ENCODE measurements around the gene OR2V1.

OR2V1 gene

GRCh38 chr5:181164076-181164952 lies 33.3 kb upstream of the OR2V1 start:
- TF ChIP-seq, protein P1, sequence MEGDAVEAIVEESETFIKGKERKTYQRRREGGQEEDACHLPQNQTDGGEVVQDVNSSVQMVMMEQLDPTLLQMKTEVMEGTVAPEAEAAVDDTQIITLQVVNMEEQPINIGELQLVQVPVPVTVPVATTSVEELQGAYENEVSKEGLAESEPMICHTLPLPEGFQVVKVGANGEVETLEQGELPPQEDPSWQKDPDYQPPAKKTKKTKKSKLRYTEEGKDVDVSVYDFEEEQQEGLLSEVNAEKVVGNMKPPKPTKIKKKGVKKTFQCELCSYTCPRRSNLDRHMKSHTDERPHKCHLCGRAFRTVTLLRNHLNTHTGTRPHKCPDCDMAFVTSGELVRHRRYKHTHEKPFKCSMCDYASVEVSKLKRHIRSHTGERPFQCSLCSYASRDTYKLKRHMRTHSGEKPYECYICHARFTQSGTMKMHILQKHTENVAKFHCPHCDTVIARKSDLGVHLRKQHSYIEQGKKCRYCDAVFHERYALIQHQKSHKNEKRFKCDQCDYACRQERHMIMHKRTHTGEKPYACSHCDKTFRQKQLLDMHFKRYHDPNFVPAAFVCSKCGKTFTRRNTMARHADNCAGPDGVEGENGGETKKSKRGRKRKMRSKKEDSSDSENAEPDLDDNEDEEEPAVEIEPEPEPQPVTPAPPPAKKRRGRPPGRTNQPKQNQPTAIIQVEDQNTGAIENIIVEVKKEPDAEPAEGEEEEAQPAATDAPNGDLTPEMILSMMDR (IDR thresholded peaks at IDR 0.05; ENCODE audit: low read length, missing control alignments): no peak
- no peak overlapping the region for H3K4me3 ChIP-seq (replicated peaks; ENCODE audit: low read depth, low read length)
- no peak for DNase-seq (ENCODE audit: low read depth)

DNA sequence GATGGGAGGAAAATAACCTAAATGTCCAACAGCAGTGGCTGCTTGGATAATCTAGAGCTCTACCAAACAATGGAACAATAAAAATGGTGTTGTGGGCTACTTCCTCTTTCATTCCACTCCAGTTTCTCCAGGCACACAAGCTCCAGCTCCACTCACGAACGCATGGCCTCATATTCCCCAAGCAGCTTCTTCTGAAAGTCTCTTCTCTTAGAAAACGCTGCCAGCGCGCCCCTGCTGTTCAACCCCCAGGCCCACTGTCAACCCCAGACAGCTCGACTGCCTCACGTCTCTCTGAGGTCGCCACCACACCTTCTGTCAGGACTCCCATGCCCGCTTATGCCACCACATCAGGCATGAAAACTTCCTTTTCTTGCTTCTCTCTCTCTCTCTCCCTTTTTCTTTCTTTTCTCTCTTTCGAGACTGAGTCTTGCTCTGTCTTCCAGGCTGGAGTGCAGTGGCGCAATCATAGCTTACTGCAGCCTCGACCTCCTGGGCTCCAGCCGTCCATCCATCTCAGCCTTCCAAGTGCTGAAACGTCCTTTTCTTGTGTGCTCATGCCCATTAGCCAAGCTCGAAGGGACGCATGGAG lies 32.6 kb upstream of the OR2V1 start:
- H3K4me3 ChIP-seq (replicated peaks; ENCODE audit: low read depth, low read length): no peak overlapping the region
- no peak for DNase-seq (ENCODE audit: low read depth)
- TF ChIP-seq, protein P1 (IDR thresholded peaks at IDR 0.05; ENCODE audit: low read length, missing control alignments): no peak

DNA sequence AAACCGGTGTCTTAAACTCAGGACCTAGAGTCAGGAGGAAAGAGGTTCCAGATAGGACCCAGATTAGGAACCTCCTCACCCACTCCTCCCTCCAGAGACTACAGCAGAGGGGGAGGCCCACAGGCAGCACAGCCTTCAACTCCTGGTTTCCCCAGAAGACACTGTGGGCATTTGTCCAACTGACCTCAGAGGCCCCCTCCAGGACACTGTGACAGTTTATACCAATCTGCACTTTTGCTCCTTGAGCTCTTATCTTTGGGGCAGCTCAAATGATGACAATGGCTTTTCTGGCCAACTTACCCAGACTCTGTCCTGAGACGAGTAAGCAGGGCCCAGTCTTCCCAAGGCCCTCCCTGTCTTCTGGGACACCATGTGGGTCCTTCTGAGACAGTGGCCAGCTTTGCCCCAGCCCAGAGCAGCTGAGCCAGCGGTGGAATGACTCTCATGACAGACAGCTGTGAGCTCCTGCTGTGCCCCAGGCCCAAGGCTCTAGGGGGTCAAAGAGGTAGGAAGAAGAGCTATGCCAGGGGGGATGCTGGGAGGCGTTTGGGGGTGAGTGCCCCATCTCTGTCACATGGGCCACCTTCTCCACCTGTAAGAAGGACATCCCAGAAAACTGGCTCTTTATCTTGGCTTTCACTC lies 30.7 kb upstream of the OR2V1 start:
- TF ChIP-seq, protein P1 (IDR thresholded peaks at IDR 0.05; ENCODE audit: low read length, missing control alignments): no peak

GRCh38 chr5:181160755-181161533 lies 30.0 kb upstream of the OR2V1 start:
- H3K4me3 ChIP-seq (replicated peaks; ENCODE audit: low read depth, low read length): peak overlapping the region; percentile 19
- peak; percentile 64 for DNase-seq (ENCODE audit: low read depth)

More for the DNA sequence above, 30.7 kb upstream of the OR2V1 start:
- no peak for DNase-seq (ENCODE audit: low read depth)
- peak overlapping the region; percentile 19 for H3K4me3 ChIP-seq (replicated peaks; ENCODE audit: low read depth, low read length)

GRCh38 chr5:181160152-181160754 lies 29.3 kb upstream of the OR2V1 start:
- TF ChIP-seq, protein P1 (IDR thresholded peaks at IDR 0.05; ENCODE audit: low read length, missing control alignments): no peak
- peak overlapping the region; percentile 45 for H3K4me3 ChIP-seq (replicated peaks; ENCODE audit: low read depth, low read length)
- peak; percentile 33 for DNase-seq (ENCODE audit: low read depth)

- no peak overlapping the region for H3K4me3 ChIP-seq (replicated peaks; ENCODE audit: low read depth, low read length)
- TF ChIP-seq, protein P1 (IDR thresholded peaks at IDR 0.05; ENCODE audit: low read length, missing control alignments): peak; percentile 96
- DNase-seq (ENCODE audit: low read depth): peak; percentile 83
These were observed 28.6 kb upstream of the OR2V1 start for GRCh38 chr5:181159286-181160151.
